Right cardiac atrium (tissue), 5 donors: Measurements from ENCODE around the gene RNF167. TPM values are rescaled to one million over a fixed set of nuclear protein-coding genes. Genes with fewer than 3 reads are reported as not detected.
A peak's percentile ranks its signal among the peaks of the same experiment; 100 is the strongest.

Experiments used
- ATAC-seq, 2 donors: fragments of 200-7000 bp; cut with Tn5 transposase; one replicate each; pipeline versions ENCODE4 v1.8.0 to v1.9.1; 2020; ENCODE audit warnings: moderate library complexity in 2 of 2, mild to moderate bottlenecking in 1 of 2
- DNase-seq, 3 donors: peaks; one replicate each; pipeline ENCODE4 v3.0.0-alpha.2; 2020
- H3K27ac ChIP-seq: one replicate; pipeline ENCODE4 v1.5.1; 2013; ENCODE audit warnings: mild to moderate bottlenecking, low read length, control low read depth, moderate library complexity
- H3K27me3 ChIP-seq: one replicate; pipeline ENCODE4 v1.6.1; 2013; ENCODE audit not compliant: control insufficient read depth, insufficient read depth
- H3K4me1 ChIP-seq: one replicate; pipeline ENCODE4 v1.6.1; 2013; ENCODE audit warnings: low read length; ENCODE audit not compliant: control insufficient read depth, insufficient read depth
- H3K4me3 ChIP-seq: one replicate; pipeline ENCODE4 v1.5.1; 2013; ENCODE audit warnings: low read length, control low read depth
- H3K9me3 ChIP-seq: one replicate; pipeline ENCODE4 v1.6.1; 2013; ENCODE audit warnings: low read length; ENCODE audit not compliant: control insufficient read depth
- WGBS: extraction: QIAGEN DNeasy Blood & Tissue Kit; methylation state at CpG from one replicate; pipeline ENCODE4 v1.1.7; 2013; 5-methylcytosine and 5-hydroxymethylcytosine counted together
- intact Hi-C, 4 donors: fragments of 100-400 bp; cut with DNase I; formaldehyde crosslinking; loops; one replicate each; pipeline versions ENCODE4 v1.11.0 to v1.14.0; 2022 to 2023
- polyA plus RNA-seq: library from polyadenylated mRNA; stranded (reverse); fragments of 200-250 nt; gene quantifications from one replicate; pipeline ENCODE4 v1.2.3, GENCODE V29; 2013
- total RNA-seq, 4 donors: library from RNA; stranded (reverse); fragmentation: NEBNext Ultra II Directional; extraction: Animal tissue kit (Norgen Biotek cat#: 25700); gene quantifications; one replicate each; pipeline ENCODE4 v1.2.1, GENCODE V29; 2021
- donor health status: healthy with polysubstance abuse.
- donor health status: DM: no; HTN: yes; CAD: no.
- donor health status: DM: no; HTN: no; CAD: no.
- donor health status: DM: no; HTN: yes; CAD: no; lungs with severe emphysema.
- donor health status: DM: yes; HTN: yes; CAD: no.

RNF167 gene
- total and polyA plus RNA-seq, 5 donors = 76.6 to 124 (median 89.7) TPM

DNA sequence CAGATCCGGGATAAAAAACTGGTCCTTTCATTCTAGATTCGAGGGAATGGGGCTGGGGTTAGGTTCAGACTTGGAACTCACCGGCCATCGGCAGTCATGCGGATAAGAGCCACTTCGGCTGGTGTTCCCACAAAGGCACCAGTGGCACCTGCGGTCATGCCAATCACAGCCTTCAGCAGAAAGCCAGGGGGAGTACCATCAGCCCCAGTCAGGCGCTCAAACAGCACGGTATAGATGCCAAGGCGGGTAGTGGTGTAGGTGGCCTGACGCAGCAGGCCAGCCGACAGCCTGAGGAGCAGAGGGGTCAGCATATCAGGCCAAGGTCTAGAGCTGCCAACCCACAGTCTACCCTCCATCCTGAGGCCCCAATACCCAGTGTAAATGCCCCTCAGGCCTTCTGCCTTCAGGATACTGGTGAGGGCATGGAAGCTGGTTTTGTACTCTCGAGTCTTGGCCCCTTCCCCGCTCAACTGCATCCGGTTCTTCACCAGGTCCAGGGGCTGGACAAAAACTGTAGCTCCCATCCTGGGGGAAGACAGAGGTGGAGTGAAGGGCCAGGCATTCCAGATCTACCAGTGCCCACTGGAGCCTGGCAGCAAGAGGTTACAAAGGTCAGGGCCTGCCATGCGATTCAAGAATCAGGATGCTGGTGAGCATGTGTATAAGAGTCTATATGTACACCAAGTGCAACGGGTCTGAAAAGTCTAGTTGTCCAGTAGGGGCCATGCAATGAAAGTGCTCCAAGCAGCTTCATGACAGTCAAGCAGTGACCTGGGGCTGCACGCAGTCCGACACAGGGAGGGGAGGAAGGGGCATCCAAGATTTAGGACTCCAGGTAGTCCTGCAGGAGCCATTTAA is 1.2 kb upstream of the RNF167 start:
- peak overlapping the region; percentile 84 for H3K4me3 ChIP-seq
- peak in 2 of 3 donors; percentile 63 for DNase-seq
- H3K27me3 ChIP-seq = no peaks in the 10 kb centered on the region
- H3K27ac ChIP-seq = peak overlapping the region; percentile 98
- H3K4me1 ChIP-seq = peaks cover 10% of the 10 kb centered on the region
- ATAC-seq = no peak
- intact Hi-C loops = loop anchor here in 1 of 4 donors (10.0 kb wide), 1 partner anchor 46 kb away; the partner anchor contains the start of gene CAMTA2
- 44% methylated on average over 19 of the region's 19 CpGs for WGBS
- H3K9me3 ChIP-seq = no peaks in the 10 kb centered on the region

DNA sequence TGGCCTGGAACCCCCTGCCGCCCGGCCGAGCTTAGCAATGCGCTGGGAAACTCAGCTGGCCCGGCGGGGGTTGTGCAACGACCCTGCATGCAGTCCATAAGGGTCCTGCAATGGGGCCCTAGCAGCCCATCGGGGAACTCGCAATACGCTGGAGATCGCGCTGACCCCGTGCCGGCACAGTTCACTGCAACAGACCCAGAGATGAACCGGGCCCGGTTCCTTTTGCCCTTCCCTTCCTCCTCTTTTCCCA is 597 bp upstream of the RNF167 start:
- Histone ChIP-seq H3K27me3 (no peaks in the 10 kb centered on the region), H3K4me1 (peaks cover 6% of the 10 kb centered on the region), H3K4me3 (peak overlapping the region; percentile 84), H3K27ac (peak overlapping the region; percentile 98), H3K9me3 (no peaks in the 10 kb centered on the region)
- 1% methylated on average over 16 of the region's 16 CpGs for WGBS
- peak in 1 of 2 donors; percentile 4 for ATAC-seq
- intact Hi-C loops = loop anchor here in 1 of 4 donors (10.0 kb wide), 1 partner anchor 45 kb away; the partner anchor contains the start of gene CAMTA2
- peak in 1 of 3 donors; percentile 71 for DNase-seq

DNA sequence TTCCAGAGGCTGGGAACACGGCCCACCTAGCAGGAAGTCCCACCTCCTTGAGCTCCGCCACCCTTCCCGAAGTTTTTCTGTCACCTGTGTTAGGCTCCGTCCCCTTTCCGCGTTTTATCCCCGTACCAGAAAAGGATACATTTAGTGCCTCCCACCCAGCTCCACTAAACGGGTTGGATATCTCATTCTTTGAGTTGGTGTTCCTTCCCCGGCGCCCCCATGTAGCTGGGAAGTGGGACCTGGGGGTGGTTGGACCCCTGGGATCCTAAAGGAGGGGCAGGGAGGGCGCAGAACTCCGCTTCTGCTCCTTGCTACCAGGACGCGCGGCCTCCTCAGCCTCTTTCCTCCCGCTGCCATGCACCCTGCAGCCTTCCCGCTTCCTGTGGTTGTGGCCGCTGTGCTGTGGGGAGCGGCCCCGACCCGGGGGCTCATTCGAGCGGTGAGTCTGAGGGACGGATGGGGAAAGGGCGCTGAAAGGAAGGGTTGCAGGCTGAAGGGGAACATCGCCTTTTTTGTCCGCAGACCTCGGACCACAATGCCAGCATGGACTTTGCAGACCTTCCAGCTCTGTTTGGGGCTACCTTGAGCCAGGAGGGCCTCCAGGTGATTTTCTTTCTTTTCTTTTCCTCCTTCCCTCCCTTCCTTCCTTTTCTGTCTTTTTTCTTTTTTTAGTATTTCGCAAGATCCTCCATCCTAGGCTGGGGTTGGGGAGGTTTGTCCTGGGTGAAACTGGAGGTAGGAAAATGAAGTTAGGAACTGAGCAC is 669 bp downstream of the RNF167 start:
- peak; percentile 62 to 91 (median 80) for DNase-seq
- H3K4me1 ChIP-seq = peaks cover 11% of the 10 kb centered on the region
- H3K9me3 ChIP-seq = no peaks in the 10 kb centered on the region
- H3K27ac ChIP-seq = peak overlapping the region; percentile 98
- 2% methylated on average over 29 of the region's 29 CpGs for WGBS
- H3K4me3 ChIP-seq = peak overlapping the region; percentile 84
- ATAC-seq = peak; percentile 74
- intact Hi-C loops = loop anchor here in 1 of 4 donors (5.0 kb wide), 1 partner anchor 33 kb away; no protein-coding TSS in a partner anchor
- H3K27me3 ChIP-seq = no peaks in the 10 kb centered on the region

DNA sequence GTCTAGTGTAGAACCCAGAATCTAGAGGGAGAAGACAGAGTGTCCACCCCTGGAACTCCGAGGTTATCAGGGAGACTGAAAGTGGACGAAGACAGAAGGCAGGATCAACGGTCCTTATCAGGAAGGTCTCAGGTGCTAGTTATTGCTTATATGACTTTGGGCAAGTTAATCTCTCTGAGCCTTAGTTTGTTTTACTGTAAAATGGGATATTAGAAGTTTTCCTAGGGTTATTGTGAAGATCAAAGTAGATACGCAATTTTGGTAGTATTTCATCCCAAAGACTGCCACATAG is 1.2 kb downstream of the RNF167 start:
- ATAC-seq (no peak), DNase-seq (no peak)
- H3K9me3 ChIP-seq = no peaks in the 10 kb centered on the region
- H3K27me3 ChIP-seq = no peaks in the 10 kb centered on the region
- H3K27ac ChIP-seq = no peak overlapping the region
- 45% methylated on average over 4 of the region's 4 CpGs for WGBS
- H3K4me1 ChIP-seq = peaks cover 11% of the 10 kb centered on the region
- peak overlapping the region; percentile 84 for H3K4me3 ChIP-seq
- intact Hi-C loops = loop anchor here in 1 of 4 donors (5.0 kb wide), 1 partner anchor 34 kb away; no protein-coding TSS in a partner anchor

DNA sequence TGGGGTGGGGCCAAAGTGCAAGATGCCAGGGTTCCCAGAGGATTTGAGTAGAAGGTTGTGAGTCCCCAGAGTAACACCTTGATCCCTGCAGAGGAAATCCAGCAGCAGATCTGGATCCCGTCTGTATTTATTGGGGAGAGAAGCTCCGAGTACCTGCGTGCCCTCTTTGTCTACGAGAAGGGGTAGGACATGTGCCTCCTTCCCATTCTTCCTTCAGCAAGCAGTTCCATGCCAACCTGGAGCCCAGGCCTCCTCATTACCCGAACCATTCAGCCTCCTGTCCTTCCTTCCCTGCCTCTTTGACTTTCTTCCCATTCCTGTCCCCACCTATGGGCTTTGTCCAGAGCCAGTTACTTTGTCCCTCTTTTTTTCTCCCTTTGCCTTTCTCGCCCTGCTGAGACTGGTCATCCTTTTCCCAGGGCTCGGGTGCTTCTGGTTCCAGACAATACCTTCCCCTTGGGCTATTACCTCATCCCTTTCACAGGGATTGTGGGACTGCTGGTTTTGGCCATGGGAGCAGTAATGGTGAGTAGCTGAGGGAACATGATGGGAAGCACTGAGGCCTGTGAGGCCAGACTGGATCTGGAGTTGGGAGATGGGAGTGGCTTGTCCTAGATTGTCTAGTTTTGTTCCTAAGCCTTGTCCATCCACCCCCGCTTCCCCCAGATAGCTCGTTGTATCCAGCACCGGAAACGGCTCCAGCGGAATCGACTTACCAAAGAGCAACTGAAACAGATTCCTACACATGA is 2.9 kb downstream of the RNF167 start:
- WGBS = 63% methylated on average over 13 of the region's 13 CpGs
- H3K4me1 ChIP-seq = peaks cover 11% of the 10 kb centered on the region
- peak in 1 of 3 donors; percentile 43 for DNase-seq

DNA sequence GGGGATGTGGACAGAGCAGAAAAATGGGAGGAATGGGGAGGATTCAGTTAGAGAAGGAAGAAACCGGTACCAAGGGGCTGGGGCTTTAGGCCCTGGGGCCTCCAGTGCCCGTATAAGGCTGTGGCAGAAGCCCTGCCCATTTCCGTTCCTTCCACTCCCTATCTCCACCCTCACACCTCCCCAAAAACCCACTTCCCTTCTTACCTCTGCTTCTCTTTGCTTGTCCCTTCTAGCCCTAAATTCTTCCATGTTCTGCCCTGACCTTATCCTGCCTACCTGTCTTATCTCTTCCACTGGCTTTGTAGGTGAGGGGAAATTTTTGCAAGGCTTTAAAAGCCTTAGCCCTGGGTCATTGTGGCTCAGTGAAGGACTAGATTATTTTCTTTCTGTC is 4.1 kb downstream of the RNF167 start:
- 41% methylated on average over 3 of the region's 3 CpGs for WGBS
- no peaks in the 10 kb centered on the region for H3K27me3 ChIP-seq
- no peaks in the 10 kb centered on the region for H3K9me3 ChIP-seq
- intact Hi-C loops = loop anchor here in 1 of 4 donors (5.0 kb wide), 1 partner anchor 37 kb away; no protein-coding TSS in a partner anchor
- DNase-seq (peak in 2 of 3 donors; percentile 36 to 67), ATAC-seq (no peak)
- H3K4me1 ChIP-seq = peaks cover 7% of the 10 kb centered on the region
- H3K4me3 ChIP-seq = no peak overlapping the region
- no peak overlapping the region for H3K27ac ChIP-seq

More for the DNA sequence above, 2.9 kb downstream of the RNF167 start:
- Histone ChIP-seq H3K27me3 (no peaks in the 10 kb centered on the region), H3K4me3 (no peak overlapping the region), H3K9me3 (no peaks in the 10 kb centered on the region), H3K27ac (no peak overlapping the region)
- ATAC-seq = no peak
- intact Hi-C loops = loop anchor here in 1 of 4 donors (5.0 kb wide), 1 partner anchor 36 kb away; no protein-coding TSS in a partner anchor

DNA sequence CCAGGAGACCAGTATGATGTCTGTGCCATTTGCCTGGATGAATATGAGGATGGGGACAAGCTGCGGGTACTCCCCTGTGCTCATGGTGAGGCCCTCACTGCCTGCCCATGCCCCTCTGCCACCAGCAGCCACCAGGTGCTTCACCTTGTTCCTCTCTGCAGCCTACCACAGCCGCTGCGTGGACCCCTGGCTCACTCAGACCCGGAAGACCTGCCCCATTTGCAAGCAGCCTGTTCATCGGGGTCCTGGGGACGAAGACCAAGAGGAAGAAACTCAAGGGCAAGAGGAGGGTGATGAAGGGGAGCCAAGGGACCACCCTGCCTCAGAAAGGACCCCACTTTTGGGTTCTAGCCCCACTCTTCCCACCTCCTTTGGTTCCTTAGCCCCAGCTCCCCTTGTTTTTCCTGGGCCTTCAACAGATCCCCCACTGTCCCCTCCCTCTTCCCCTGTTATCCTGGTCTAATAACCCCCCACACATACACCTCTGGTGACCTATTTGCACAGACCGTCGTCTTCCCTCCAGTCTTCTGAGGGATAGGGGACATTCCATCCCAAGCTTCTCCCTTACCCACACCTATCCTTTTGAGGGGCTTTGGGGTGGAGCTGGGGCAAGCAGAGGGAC is 4.6 kb downstream of the RNF167 start:
- H3K4me3 ChIP-seq = no peak overlapping the region
- intact Hi-C loops = loop anchor here in 1 of 4 donors (5.0 kb wide), 1 partner anchor 37 kb away; no protein-coding TSS in a partner anchor
- no peaks in the 10 kb centered on the region for H3K27me3 ChIP-seq
- 55% methylated on average over 8 of the region's 8 CpGs for WGBS
- peaks cover 7% of the 10 kb centered on the region for H3K4me1 ChIP-seq
- no peak for ATAC-seq
- H3K27ac ChIP-seq = peak overlapping the region; percentile 54
- no peaks in the 10 kb centered on the region for H3K9me3 ChIP-seq
- DNase-seq = no peak

DNA sequence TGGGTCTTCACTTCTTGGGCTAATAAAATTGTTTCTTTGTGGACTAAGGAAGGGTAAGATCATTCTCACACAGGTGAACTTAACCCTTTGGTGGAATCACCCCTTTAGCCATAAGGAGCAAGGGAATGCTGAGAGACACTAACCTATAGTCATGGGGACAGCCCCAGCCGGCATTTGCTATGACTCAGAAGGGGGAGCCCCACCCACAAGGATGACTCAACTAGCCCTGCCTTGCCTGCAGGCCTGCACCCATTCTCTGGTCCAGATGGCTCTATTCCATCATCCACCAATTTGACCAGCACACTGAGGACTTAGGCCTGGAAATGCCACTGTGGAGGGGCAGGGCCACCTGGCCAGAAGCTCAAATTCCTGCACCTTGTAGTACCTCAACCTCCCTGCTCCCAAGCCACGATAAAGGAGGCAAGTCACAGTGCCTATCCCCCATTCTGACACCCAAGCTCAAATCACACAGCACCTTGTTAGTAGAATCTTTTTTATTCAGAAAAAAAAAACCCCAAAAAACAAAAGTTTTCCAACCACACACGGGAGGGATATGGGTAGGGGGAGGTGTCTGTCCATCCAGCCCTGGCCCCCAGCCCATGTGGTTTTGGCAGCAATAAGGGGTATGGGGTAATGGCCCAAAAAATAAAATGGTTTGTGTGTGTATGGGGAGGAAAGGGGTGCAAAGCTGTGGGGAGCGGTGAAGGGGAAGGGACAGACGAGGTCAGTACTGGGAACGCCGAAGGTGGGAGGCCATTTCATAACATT is 5.3 kb downstream of the RNF167 start:
- Histone ChIP-seq H3K27ac (peak overlapping the region; percentile 54), H3K27me3 (no peaks in the 10 kb centered on the region), H3K4me3 (no peak overlapping the region), H3K9me3 (no peaks in the 10 kb centered on the region), H3K4me1 (peaks cover 7% of the 10 kb centered on the region)
- 44% methylated on average over 7 of the region's 7 CpGs for WGBS
- ATAC-seq (peak; percentile 6 to 52), DNase-seq (peak; percentile 78 to 89 (median 87))
- intact Hi-C loops = no loop called here

DNA sequence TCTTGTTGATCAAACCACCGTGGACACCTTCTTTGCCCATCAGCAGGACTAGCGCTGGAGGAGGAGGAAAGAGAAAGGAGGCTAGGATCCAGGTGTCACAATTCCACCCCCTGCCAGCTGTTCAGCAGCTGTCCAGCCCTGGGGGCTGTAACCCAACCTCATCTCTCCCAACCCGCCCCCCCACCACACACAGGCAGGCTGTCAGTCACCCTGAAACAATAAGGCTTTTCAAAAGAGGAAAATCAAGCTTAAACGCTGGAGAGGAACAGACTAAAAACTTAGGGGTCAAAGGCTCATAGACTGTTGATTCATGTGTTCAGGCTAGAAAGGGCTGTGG is 5.8 kb downstream of the RNF167 start:
- H3K4me3 ChIP-seq = no peak overlapping the region
- H3K27ac ChIP-seq = peak overlapping the region; percentile 34
- H3K4me1 ChIP-seq = peaks cover 7% of the 10 kb centered on the region
- no peaks in the 10 kb centered on the region for H3K9me3 ChIP-seq
- 43% methylated on average over 4 of the region's 4 CpGs for WGBS
- H3K27me3 ChIP-seq = no peaks in the 10 kb centered on the region
- intact Hi-C loops = no loop called here
- no peak for ATAC-seq
- DNase-seq = peak in 1 of 3 donors; percentile 5
